KOPT-K1 (cell line): Measurements from ENCODE around the gene DNAJB2.
"Not testable (repeated sequence)": the region's sequence is repeated elsewhere in the genome, so short reads cannot be mapped to it uniquely, and the experiment has no call there.

ENCODE experiments used
- H3K27ac ChIP-seq: fragments of 200-600 bp; sonication (generic); 2 replicates; pipeline ENCODE4 v1.5.1; 2016; ENCODE audit warnings: antibody characterized with exemption, mild to moderate bottlenecking, low read depth, low read length; ENCODE audit not compliant: poor library complexity, severe bottlenecking
- H3K36me3 ChIP-seq: fragments of 200-600 bp; sonication (generic); 2 replicates; pipeline ENCODE4 v1.5.1; 2017; ENCODE audit warnings: antibody characterized with exemption, mild to moderate bottlenecking, low read length, moderate library complexity; ENCODE audit not compliant: insufficient read depth
- H3K9me3 ChIP-seq: fragments of 200-600 bp; sonication (generic); 2 replicates; pipeline ENCODE4 v1.5.1; 2017; ENCODE audit warnings: antibody characterized with exemption, low read length, mild to moderate bottlenecking; ENCODE audit not compliant: insufficient read depth, poor library complexity, severe bottlenecking

DNAJB2 gene

GRCh38 chr2:219252084-219252483 lies 27.1 kb upstream of the DNAJB2 start:
- H3K9me3 ChIP-seq: no peaks in the 10 kb centered on the region
- no peaks in the 10 kb centered on the region for H3K36me3 ChIP-seq
- H3K27ac ChIP-seq: no peak overlapping the region

GRCh38 chr2:219252570-219252899 lies 26.6 kb upstream of the DNAJB2 start:
- no peaks in the 10 kb centered on the region for H3K36me3 ChIP-seq
- H3K27ac ChIP-seq: no peak overlapping the region
- no peaks in the 10 kb centered on the region for H3K9me3 ChIP-seq

DNA sequence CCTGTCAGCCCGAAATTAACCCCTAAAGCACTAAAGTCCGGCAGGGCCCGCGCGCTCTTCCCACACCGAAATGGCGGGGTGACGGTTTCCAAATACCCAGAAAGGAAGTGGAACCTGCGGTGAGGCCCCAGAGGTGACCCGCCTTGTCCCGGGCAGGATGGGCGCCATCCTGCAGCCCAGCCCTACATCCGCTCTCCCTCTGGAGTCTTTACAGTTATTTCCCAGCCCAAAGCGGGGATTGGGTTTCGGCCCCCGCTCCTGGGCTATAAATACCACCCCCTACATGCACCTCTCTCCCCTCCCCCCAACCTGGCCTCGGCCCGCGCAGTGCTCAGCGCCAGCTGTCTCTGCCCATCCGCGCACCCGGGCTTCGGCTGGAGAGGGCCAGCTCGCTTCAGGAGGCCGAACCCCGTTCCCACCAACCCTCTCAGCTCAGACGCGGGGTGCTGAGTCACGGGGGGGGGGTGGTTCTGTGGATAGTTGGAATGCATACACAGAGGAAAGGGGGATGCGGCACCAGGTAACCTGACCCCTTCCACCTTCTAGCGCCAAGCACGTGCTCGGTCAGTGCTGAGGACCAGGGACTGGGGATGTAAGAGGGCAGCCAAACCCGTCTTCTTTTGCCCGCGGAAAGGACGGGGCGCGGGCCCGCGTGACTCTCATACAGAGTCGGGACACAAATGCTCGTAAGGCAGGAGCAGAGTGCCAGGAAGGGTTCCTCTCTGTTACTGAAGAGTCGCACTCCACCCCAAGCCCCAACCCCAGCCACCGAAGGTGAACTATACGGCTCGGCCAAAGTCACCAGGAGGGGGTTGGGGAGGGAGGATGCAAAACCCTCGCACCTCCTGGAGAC lies 26.0 kb upstream of the DNAJB2 start, which contains the start of gene TUBA4B:
TUBA4B (plus strand) TSS at position 344 of the 853 bp plus-strand sequence; CDS start at position 509, 165 bp downstream.
- no peaks in the 10 kb centered on the region for H3K36me3 ChIP-seq
- no peak within 1 kb of the TSS for H3K27ac ChIP-seq
- no peaks in the 10 kb centered on the region for H3K9me3 ChIP-seq

DNA sequence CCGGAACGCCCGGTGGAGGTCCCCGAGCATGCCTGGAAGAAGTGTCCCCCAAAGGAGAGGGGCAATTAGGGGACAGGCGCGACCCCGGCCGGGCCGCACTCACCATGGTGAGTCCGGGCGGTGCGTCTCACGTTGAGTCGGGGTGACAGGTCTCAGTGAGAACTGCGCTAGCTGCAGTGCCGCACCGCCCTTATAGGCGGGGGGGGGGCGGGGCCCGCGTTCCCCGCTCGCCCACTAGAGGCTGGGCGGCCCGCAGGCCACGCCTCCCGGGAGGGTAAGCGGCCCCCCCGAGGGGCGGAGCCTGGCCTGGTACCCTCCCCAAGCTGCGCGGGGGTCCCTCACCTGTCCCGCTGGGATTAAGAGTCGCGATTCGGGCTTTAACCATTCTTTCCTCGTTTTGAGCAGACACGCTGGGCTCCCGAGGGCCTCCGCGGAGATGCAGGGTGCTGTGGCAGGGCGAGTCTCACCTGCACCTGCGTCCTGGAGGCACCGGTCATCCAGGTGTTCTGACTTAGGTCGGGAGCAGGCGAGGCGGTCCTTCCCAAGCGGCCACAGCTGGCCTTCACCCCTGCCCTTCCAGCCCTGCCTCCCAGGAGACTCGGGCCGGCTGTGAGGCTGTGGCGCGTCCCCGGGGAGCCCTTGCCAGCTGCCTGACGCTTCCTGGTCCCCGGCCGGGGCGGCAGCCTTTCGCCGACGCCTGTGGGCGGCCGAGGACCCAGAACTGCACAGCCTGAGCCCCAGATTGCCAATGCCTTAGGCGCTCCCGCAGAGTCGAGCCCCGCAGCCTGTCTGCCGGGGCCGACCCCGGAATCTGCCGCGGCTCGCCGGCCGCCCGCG lies 25.2 kb upstream of the DNAJB2 start, which contains the start of gene TUBA4A:
TUBA4A (minus strand) TSS at position 166 of the 837 bp plus-strand sequence; CDS start at position 106, 60 bp downstream.
- H3K36me3 ChIP-seq: no peaks in the 10 kb centered on the region
- H3K9me3 ChIP-seq: no peaks in the 10 kb centered on the region
- no peak within 1 kb of the TSS for H3K27ac ChIP-seq

DNA sequence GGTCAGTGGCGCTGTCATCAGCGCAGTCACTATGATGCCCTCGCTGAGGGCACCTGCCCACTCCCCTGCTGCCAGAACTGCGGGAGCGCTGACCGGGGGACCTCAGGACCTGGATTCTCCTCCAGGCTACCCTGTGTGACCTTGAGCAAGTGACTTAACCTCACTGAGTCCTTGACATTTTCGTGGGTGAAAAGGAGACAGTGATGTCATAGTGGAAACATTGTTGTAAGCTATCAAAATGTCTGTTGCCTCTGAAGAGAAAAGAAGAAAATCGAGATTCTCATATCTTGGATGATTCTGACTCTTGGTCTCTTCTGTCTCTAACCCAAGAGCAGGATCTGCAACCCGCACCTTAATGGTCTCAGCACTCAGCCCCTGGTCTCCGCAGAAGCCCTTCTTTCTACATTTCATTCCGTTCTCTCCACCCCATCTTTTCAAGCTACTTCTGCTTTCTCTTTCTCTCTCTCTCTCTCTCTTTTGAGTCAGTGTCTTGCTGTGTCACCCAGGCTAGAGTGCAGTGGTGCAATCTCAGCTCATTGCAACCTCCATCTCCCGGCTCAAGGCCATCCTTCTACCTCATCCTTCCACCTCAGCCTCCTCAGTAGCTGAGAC lies 24.5 kb upstream of the DNAJB2 start:
- no peak overlapping the region for H3K27ac ChIP-seq
- no peaks in the 10 kb centered on the region for H3K9me3 ChIP-seq

GRCh38 chr2:219258942-219259341 lies 20.2 kb upstream of the DNAJB2 start:
- H3K36me3 ChIP-seq, H3K9me3 ChIP-seq, H3K27ac ChIP-seq: not testable (repeated sequence)

More for the DNA sequence above, 24.5 kb upstream of the DNAJB2 start:
- H3K36me3 ChIP-seq: no peaks in the 10 kb centered on the region

DNA sequence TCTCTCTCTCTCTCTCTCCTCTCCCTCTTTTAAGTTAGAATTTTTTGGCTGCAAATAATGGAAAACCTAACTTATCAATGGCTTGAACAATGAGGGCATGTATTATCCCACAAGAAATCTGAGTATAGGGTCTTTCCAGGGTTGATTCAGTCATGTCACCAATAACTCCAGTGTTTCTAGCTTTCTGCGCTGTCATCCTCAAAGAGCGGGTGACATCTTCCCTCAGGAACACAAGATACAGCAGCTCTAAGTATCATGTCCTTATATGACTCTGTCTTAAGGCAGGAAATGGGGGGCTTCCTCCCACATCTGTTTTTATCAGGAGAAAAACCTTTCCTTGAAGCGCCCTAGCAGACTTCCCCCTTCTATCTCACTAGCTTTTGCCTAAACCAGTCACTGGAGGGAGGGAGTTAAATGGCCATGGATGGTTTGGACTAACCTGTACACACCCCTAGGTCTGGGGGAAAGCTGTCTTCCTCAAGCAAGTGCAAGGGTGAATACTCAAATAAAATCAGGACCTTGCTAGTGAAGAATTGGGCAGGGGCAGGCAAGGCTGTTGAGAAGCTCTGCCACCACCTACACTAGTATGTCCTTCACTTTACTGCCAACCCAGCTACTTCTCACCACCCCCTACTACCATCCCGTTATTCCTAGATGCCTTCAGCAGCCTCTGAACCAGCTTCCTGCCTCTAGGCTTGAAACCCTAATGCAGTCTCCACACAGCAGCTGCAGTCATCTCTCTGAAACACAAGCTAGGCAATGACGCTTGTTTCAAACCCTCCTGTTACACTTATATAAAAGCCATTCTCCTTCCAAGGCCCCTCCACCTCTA lies 17.9 kb upstream of the DNAJB2 start:
- Histone ChIP-seq H3K9me3 (no peaks in the 10 kb centered on the region), H3K27ac (no peak overlapping the region), H3K36me3 (no peaks in the 10 kb centered on the region)

DNA sequence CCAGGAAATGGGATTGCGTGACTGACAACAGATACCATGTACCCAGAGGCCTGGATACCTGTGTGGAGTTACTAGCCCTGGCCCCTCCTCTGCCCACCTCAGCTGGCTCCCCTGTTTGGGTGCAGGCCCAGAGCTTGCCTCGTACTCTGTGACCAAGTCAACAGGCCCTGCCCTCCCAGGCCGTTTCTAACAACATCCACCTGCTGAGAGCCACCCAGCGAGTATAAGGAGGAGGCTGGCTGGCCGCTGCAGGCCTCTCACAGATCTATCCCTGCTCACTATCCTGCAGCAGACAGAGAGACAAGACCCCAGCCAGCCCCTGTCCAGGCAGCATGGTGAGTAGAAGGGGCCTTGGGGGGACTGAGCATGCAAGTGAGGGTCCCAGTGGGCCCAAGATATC lies 12.9 kb upstream of the DNAJB2 start:
- Histone ChIP-seq H3K9me3 (no peaks in the 10 kb centered on the region), H3K36me3 (no peaks in the 10 kb centered on the region), H3K27ac (no peak overlapping the region)

- H3K9me3 ChIP-seq: no peaks in the 10 kb centered on the region
- H3K27ac ChIP-seq: no peak overlapping the region
- no peaks in the 10 kb centered on the region for H3K36me3 ChIP-seq
Measured at GRCh38 chr2:219266886-219267285, 12.3 kb upstream of the DNAJB2 start.

GRCh38 chr2:219268294-219268693 lies 10.9 kb upstream of the DNAJB2 start:
- Histone ChIP-seq H3K36me3 (no peaks in the 10 kb centered on the region), H3K27ac (no peak overlapping the region), H3K9me3 (no peaks in the 10 kb centered on the region)

DNA sequence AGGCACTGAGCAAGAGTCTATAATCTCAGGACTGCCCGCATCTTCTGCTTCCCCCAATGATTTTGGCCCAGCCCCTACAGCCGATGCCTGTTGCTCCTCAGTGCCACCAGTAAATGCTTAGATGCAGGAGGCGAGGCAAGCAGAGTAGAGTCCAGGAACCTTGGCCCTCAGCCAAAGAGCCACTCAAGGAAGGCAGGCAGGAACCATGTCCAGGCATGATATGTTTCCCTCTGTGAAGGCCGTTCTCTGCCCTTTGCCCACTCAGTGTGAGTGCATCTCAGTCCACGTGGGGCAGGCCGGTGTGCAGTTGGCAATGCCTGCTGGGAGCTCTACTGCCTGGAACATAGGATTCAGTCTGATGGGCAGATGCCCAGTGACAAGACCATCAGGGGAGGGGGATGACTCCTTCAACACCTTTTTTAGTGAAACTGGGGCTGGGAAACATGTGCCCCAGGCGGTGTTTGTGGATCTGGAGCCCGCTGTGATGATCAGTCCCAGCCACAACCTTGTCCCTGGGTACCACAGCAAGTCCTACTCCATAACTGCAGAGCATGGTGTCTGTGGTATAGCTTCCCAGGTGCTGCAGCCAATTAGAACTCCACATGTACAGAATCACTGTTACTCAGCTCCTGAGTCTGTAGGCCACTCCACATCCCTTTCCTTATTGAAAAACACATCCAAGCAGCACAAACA lies 9.7 kb upstream of the DNAJB2 start:
- Histone ChIP-seq H3K27ac (no peak overlapping the region), H3K9me3 (no peaks in the 10 kb centered on the region), H3K36me3 (no peaks in the 10 kb centered on the region)

DNA sequence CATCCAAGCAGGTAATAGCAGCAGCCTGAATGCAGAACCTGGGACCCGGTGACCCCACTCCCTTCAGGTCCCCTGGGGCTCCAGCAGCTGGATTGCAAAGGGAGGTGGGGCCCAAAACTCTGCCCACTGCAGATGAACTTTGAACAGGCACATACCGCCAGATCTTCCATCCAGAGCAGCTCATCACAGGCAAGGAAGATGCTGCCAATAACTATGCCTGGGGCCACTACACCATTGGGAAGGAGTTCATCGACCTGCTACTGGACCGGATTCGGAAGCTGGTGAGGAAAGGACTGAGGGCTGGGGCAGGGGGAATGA lies 9.2 kb upstream of the DNAJB2 start:
- Histone ChIP-seq H3K36me3 (no peaks in the 10 kb centered on the region), H3K9me3 (no peaks in the 10 kb centered on the region), H3K27ac (no peak overlapping the region)

DNA sequence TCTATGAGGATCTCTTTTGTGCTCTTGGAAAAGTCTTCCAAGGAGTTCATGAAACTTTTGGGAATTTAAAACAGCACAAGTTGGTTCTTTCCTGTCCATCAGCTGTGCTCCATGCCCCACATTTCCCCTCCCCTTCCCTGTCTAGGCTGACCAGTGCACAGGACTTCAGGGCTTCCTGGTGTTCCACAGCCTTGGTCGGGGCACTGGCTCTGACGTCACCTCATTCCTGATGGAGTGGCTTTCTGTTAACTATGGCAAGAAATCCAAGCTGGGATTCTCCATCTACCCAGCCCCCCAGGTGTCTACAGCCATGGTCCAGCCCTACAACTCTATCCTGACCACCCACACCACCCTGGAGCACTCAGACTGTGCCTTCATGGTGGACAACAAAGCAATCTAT lies 8.1 kb upstream of the DNAJB2 start:
- H3K36me3 ChIP-seq: no peaks in the 10 kb centered on the region
- H3K27ac ChIP-seq: no peak overlapping the region
- H3K9me3 ChIP-seq: no peaks in the 10 kb centered on the region

DNA sequence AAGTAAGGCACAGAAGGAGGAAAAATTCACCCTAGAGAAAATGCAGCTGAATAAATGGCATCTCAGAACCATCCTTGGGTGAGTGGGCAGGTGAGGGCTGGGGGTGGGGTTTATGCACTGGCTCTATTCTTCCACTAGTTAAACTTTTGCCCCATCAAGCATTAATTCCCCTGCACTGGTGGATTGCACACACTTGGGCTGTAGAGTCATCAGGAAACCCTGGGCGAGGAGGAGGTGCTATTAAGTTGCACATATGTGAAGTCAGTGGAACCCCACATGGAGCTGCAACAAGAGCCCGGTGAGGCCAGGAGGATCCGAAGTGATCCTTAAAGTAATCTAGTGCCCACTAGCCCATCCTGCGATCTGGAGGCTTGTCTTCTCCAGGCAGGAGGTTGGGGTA lies 6.8 kb upstream of the DNAJB2 start:
- Histone ChIP-seq H3K36me3 (no peaks in the 10 kb centered on the region), H3K27ac (no peak overlapping the region), H3K9me3 (no peaks in the 10 kb centered on the region)
